ENCODE data around the gene SLC43A1. TPM values are rescaled to one million over a fixed set of nuclear protein-coding genes. Genes with fewer than 3 reads are reported as not detected.

SLC43A1 gene
- polyA plus RNA-seq, 3 donors, result 5.4 to 6.2 (median 5.8) TPM

DNA sequence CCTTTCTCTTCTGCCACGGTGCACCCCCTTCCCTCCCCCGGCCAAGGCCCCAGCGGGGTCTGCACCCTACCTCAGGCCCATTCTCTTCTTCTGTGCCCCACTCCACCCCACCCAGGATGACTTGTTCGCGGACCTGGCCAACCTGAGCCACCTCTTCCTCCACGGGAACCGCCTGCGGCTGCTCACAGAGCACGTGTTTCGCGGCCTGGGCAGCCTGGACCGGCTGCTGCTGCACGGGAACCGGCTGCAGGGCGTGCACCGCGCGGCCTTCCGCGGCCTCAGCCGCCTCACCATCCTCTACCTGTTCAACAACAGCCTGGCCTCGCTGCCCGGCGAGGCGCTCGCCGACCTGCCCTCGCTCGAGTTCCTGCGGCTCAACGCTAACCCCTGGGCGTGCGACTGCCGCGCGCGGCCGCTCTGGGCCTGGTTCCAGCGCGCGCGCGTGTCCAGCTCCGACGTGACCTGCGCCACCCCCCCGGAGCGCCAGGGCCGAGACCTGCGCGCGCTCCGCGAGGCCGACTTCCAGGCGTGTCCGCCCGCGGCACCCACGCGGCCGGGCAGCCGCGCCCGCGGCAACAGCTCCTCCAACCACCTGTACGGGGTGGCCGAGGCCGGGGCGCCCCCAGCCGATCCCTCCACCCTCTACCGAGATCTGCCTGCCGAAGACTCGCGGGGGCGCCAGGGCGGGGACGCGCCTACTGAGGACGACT lies 39.3 kb downstream of the SLC43A1 start:
- Histone ChIP-seq H3K9ac (ENCODE audit: insufficient read depth, low read length, poor library complexity, severe bottlenecking) (peak overlapping the region; percentile 66), H3K4me3 (replicated peaks in 1 of 3; ENCODE audit: low read depth in 2 of 3, low read length in 3 of 3) (peak overlapping the region; percentile 41 to 78 (median 45)), H4K20me1 (ENCODE audit: insufficient read depth, low read length) (no peaks in the 10 kb centered on the region), H3K4me2 (replicated peaks; ENCODE audit: extremely low read depth, low read length, poor library complexity, severe bottlenecking) (peak overlapping the region; percentile 95), H3K9me3 (replicated peaks in 1 of 2; ENCODE audit: control insufficient read depth in 1 of 2, insufficient read depth in 1 of 2, low read length in 2 of 2) (no peaks in the 10 kb centered on the region), H3K79me2 (ENCODE audit: insufficient read depth, low read length) (peaks cover 7% of the 10 kb centered on the region), H3K36me3 (replicated peaks in 1 of 2; ENCODE audit: control insufficient read depth in 1 of 2, insufficient read depth in 2 of 2, low read length in 2 of 2) (no peaks in the 10 kb centered on the region), H3K27me3 (ENCODE audit: control insufficient read depth in 2 of 2, insufficient read depth in 2 of 2, low read length in 2 of 2) (no peaks in the 10 kb centered on the region), H3K4me1 (ENCODE audit: control insufficient read depth in 1 of 2, insufficient read depth in 2 of 2, low read length in 2 of 2) (peaks cover 42 to 47% of the 10 kb centered on the region in 2 donors), H2AFZ (ENCODE audit: insufficient read depth, low read depth, low read length, poor library complexity, severe bottlenecking) (peak overlapping the region; percentile 93), H3K27ac (ENCODE audit: low read depth in 1 of 2, low read length in 2 of 2) (no peak overlapping the region)
- Mint-ChIP-seq H3K4me1 (peaks cover 48% of the 10 kb centered on the region), H3K9me3 (peaks cover 0 to 5% (median 0%) of the 10 kb centered on the region in 7 donors), H3K4me3 (peak overlapping the region; percentile 81 to 91), H3K36me3 (peaks cover 0 to 4% of the 10 kb centered on the region in 2 donors), H3K27ac (peak overlapping the region in 1 of 7 donors; percentile 33), H3K27me3 (ENCODE audit: low read depth in 3 of 3) (peaks cover 9 to 23% (median 17%) of the 10 kb centered on the region in 3 donors)
- intact Hi-C loops (cut with micrococcal nuclease), result loop anchor here in 1 of 2 donors (5.0 kb wide), 1 partner anchor 41 kb away; the partner anchor contains the start of gene SLC43A1
- peak in 2 of 3 donors; percentile 32 to 41 for DNase-seq
- TF ChIP-seq, protein P1, sequence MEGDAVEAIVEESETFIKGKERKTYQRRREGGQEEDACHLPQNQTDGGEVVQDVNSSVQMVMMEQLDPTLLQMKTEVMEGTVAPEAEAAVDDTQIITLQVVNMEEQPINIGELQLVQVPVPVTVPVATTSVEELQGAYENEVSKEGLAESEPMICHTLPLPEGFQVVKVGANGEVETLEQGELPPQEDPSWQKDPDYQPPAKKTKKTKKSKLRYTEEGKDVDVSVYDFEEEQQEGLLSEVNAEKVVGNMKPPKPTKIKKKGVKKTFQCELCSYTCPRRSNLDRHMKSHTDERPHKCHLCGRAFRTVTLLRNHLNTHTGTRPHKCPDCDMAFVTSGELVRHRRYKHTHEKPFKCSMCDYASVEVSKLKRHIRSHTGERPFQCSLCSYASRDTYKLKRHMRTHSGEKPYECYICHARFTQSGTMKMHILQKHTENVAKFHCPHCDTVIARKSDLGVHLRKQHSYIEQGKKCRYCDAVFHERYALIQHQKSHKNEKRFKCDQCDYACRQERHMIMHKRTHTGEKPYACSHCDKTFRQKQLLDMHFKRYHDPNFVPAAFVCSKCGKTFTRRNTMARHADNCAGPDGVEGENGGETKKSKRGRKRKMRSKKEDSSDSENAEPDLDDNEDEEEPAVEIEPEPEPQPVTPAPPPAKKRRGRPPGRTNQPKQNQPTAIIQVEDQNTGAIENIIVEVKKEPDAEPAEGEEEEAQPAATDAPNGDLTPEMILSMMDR (IDR thresholded peaks at IDR 0.05), result no peak
- 1% methylated on average over 76 of the region's 80 CpGs for WGBS (ENCODE audit: insufficient coverage)

DNA sequence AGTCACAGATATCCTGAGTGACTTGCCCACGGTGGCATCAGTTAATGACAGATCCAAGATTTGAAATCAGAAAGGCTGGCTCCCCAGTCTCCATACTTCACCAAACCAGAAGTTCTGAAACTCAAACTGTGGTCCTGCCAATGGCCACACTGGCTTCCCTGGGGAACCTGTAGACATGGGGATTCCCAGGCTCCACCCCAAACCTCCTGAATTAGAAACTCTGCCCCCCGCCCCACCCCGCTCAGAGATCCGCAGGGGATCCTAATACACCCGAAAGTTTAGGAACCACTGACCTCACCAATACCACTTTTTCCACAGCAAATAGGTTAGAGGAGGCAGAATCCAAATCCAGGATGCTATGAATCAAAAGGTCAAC lies 39.8 kb downstream of the SLC43A1 start:
- Mint-ChIP-seq H3K27me3 (ENCODE audit: low read depth in 3 of 3) (peaks cover 10 to 23% (median 17%) of the 10 kb centered on the region in 3 donors), H3K4me1 (peaks cover 46% of the 10 kb centered on the region), H3K27ac (peak overlapping the region in 1 of 7 donors; percentile 33), H3K36me3 (peaks cover 0 to 4% of the 10 kb centered on the region in 2 donors), H3K4me3 (peak overlapping the region; percentile 81 to 85), H3K9me3 (peaks cover 0 to 5% (median 0%) of the 10 kb centered on the region in 7 donors)
- peak overlapping the region; percentile 66 for H3K9ac ChIP-seq (ENCODE audit: insufficient read depth, low read length, poor library complexity, severe bottlenecking)
- peak overlapping the region; percentile 93 for H2AFZ ChIP-seq (ENCODE audit: insufficient read depth, low read depth, low read length, poor library complexity, severe bottlenecking)
- peak overlapping the region in 1 of 3 experiments; percentile 78 for H3K4me3 ChIP-seq (replicated peaks in 1 of 3; ENCODE audit: low read depth in 2 of 3, low read length in 3 of 3)
- H3K36me3 ChIP-seq (replicated peaks in 1 of 2; ENCODE audit: control insufficient read depth in 1 of 2, insufficient read depth in 2 of 2, low read length in 2 of 2), result no peaks in the 10 kb centered on the region
- peaks cover 42 to 47% of the 10 kb centered on the region in 2 donors for H3K4me1 ChIP-seq (ENCODE audit: control insufficient read depth in 1 of 2, insufficient read depth in 2 of 2, low read length in 2 of 2)
- H3K27ac ChIP-seq (ENCODE audit: low read depth in 1 of 2, low read length in 2 of 2), result no peak overlapping the region
- TF ChIP-seq, protein P1 (IDR thresholded peaks at IDR 0.05), result no peak
- H3K27me3 ChIP-seq (ENCODE audit: control insufficient read depth in 2 of 2, insufficient read depth in 2 of 2, low read length in 2 of 2), result no peaks in the 10 kb centered on the region
- H3K9me3 ChIP-seq (replicated peaks in 1 of 2; ENCODE audit: control insufficient read depth in 1 of 2, insufficient read depth in 1 of 2, low read length in 2 of 2), result no peaks in the 10 kb centered on the region
- intact Hi-C loops (cut with micrococcal nuclease), result loop anchor here in 1 of 2 donors (5.0 kb wide), 1 partner anchor 42 kb away; the partner anchor contains the start of gene SLC43A1
- peak overlapping the region; percentile 95 for H3K4me2 ChIP-seq (replicated peaks; ENCODE audit: extremely low read depth, low read length, poor library complexity, severe bottlenecking)
- no peaks in the 10 kb centered on the region for H4K20me1 ChIP-seq (ENCODE audit: insufficient read depth, low read length)
- no peak for DNase-seq
- peaks cover 7% of the 10 kb centered on the region for H3K79me2 ChIP-seq (ENCODE audit: insufficient read depth, low read length)
- 76% methylated on average over 5 of the region's 5 CpGs for WGBS (ENCODE audit: insufficient coverage)
